GDM1 (cell line): ENCODE measurements around the gene SART1.

Experiments used
- DNase-seq: peaks from one replicate; lab custom pipeline; 2025; lab: John Stamatoyannopoulos, UW

SART1 gene

GRCh38 chr11:65964906-65965305 lies 3.4 kb downstream of the SART1 start:
- no peak for DNase-seq

GRCh38 chr11:65965986-65966762 lies 4.6 kb downstream of the SART1 start:
- no peak for DNase-seq

DNA sequence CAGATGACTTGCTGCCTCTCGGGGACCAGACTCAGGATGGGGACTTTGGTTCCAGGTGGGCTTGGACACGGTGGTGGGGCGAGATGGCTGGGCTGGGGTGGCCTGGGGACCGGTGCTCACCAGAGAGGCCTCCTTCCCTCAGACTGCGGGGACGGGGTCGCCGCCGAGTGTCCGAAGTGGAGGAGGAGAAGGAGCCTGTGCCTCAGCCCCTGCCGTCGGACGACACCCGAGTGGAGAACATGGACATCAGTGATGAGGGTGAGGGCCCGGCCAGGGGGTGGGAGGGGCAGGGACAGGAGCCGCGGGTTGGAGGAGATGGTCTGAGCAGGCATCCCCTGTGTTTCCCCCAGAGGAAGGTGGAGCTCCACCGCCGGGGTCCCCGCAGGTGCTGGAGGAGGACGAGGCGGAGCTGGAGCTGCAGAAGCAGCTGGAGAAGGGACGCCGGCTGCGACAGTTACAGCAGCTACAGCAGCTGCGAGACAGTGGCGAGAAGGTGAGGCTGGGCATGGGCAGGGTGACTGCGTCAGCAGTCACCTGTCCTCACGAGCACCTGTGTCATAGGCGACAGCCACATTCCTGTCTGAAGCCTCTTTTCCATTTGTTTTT lies 5.9 kb downstream of the SART1 start:
- DNase-seq, result no peak

GRCh38 chr11:65968600-65969482 lies 7.3 kb downstream of the SART1 start:
- DNase-seq, result no peak

GRCh38 chr11:65972116-65972515 lies 10.6 kb downstream of the SART1 start:
- DNase-seq, result no peak

- no peak for DNase-seq
Observed at GRCh38 chr11:65973439-65974110, 12.0 kb downstream of the SART1 start.

GRCh38 chr11:65975771-65976170 lies 14.2 kb downstream of the SART1 start:
- no peak for DNase-seq

DNA sequence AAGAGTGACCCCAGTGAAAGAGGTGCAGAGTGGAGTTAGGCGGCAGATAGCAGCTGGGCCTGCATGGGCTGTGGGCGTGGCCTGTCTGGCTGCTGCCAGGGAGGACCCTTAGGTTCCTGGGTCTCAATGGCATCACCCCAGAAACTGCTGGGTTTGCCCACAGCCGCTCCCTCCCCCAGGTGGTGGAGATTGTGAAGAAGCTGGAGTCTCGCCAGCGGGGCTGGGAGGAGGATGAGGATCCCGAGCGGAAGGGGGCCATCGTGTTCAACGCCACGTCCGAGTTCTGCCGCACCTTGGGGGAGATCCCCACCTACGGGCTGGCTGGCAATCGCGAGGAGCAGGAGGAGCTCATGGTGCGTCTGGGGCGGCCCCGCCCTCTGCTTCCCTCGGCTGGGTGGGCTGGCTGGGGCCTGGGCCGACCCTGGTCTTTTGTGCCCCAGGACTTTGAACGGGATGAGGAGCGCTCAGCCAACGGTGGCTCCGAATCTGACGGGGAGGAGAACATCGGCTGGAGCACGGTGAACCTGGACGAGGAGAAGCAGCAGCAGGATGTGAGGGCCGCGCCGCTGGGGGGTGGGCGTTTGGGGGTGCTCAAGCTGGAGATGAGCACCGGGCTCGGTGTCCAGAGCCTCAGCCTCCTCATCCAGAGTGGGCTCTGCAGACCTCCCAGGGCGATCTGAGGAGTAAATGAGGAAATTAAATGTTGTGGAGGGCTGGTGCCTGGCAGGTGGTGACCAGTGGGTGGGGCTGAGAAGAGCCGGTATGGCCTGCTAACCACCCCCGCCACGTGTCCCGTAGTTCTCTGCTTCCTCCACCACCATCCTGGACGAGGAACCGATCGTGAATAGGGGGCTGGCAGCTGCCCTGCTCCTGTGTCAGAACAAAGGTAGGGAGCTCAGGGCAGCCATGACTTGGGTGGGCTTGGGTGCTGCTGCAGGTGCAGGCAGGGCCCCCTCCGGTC lies 15.0 kb downstream of the SART1 start:
- no peak for DNase-seq

GRCh38 chr11:65977621-65978390 lies 16.3 kb downstream of the SART1 start:
- DNase-seq, result no peak

GRCh38 chr11:65978391-65979238 lies 17.1 kb downstream of the SART1 start:
- no peak for DNase-seq

DNA sequence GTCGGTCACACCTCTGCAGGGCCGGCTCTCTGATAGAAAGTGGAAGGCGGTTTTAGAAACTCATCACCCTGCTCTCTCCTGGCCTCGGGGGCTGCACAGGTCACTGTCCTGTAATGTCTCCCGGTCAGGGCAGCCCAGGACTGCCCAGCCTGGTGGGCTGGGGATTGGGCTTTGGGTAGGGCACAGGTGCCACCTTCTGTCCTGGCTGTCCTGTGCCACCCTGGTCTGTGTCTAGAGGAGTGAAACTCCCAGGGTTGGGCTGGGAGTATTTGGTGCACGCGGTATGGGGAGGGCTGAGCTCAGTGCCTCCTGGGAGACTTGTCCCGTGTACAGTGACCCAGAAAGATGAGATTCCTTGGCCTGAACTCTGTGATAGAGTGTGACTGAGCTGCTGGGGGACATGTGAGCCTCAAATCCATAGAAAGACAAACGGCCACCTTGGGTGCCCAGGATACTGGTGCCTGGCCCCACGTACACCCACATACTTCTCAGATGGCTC lies 17.8 kb downstream of the SART1 start:
- DNase-seq, result no peak

DNA sequence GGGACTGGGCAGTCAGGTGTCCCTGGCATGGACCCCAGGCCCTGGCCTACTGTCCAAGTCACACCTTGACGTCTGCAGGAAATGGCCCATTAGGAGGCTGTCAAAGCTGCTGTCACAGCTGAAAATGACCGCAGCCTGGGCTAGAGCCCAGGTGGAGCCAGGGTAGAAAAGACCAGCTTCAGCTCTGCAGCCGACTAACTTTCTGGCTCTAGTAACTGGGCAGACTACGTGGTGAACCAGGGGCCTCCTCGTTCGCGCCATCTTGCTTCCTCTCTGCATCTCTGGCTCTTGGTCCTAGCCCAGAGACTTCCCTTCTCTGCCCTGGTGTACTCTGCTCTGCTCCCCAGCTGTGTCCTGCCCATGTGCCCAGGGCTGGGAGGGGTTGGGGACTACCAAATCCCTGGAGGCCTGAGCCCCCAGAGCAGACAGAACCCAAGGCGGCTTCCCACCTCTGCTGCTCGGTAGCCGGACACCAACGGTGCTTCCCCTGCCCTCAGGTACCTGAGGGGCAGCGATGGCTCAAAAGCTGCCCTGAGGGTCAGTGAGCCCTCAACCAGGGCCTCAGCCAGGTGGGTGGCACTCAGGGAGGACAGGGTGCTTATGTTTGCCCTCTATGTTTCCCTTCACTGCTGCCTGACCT lies 19.7 kb downstream of the SART1 start:
- no peak for DNase-seq

DNA sequence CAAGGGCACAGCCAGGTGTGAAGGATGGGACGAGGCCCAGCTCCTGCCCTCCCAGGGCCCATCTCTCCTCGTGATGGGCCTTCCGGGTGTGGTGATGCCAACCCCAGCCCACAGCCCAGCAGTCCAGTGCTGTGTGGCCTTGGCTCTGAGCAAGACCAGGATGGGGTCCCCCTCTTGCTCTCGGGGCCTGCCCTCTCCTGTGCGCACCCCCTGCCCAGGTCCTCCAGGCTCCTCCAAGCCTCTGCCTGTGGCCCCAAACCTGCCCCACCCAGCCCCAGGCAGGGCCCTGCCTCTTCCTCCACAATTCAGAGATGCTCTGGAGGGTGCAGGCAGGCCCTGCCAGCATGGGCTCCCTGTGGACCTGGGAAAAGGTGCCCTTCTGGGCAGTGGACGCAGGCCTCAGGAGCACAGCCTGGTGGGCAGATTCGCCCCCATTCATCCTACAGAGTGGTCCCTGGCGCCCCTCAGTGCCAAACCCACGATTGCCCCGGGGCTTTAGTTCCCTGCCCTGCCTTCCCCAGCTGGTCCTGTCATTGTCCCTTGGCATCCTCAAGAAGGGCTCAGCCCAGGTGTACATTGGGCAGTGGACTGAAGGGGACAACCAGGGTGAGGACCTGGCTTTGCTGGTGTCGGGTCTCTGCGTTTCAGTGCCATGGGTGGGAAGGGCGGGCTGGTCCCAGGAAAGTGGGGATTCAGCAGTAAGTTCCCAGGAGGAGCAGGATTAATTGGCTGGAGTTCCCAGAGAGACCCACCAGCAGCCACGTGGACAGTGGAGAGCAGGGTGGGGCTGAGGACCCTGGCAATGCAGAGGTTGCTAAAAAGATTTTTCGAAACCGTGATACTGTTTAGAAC lies 20.7 kb downstream of the SART1 start:
- no peak for DNase-seq

DNA sequence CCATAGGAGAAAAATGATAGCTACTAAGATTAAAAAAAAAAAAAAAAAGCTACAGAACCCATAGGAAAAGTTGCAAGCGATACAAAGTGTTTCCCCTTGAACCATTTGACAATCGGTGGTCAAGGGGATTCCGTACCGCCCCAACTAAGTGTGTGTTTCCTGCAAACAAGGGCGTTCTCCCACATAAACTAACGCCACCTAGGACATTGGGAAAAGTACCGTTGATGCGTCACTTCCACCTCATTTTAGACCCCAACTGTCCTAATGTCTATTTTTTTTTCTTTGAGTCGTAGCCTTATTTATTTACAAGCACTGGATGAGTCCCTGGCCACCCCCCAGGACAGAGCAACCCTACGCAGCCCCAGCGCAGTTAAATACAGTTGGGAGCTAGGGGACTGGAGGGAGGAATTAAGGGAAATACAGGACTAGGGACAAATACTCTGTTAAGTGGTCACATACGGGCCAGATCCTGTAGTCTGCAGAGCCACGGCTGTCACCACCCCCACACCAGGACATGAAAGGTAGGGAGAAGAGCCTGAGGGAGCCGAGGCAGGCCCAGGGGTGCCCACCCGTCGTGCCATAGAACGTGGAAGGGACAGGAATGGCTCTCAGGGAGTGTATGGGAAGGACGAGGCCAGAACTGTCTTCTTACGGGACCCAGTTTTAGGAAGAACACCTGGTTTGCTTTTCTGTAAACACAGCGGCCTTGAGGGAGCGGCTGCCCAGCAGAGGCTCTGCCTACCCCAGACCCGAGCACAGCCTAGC lies 21.5 kb downstream of the SART1 start:
- DNase-seq, result no peak

DNA sequence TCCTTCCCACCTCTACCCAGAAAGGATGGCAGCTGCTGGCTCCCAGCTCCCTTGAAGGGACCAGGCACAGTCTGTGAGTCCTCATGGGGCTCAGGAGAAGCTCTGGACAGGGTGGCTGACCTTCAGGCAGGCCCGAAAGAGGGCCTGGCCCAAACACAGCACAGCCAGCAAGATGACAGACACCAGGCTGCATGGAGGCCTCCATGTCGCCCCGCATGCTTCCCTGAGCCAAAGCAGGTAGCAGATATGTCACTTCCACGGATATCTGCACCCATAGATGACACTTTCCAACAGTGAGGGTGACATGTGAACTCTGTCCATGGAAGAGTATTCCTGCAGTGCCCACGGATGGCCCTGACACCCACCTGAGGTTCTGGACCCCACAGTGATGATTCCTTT lies 22.1 kb downstream of the SART1 start:
- no peak for DNase-seq

DNA sequence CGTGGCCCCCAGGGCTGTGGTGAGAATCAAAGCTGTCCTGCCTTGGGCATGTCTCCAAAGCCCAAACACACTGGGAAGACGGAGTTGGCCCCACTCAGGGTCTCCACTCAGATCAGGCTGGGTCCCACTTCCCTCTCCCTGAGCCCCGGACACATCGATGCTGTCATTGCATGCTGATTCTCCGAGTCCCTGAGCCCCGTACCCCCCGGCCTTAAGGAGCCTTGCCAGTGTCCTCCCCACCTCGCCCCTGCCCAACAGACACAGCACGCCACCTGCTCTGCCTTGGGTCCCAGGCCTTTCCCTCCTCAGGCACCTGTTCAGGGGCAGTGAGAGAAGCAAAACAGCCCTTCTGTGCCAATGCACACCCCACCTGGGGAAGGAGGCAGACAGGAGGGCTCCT lies 25.8 kb downstream of the SART1 start:
- DNase-seq, result no peak
